NT2/D1 (cell line): ENCODE results near the gene RBBP9.

ENCODE experiments used
- DNase-seq: peaks from one replicate; pipeline ENCODE4 v3.0.0-alpha.2; 2011; ENCODE audit warnings: low read depth, low spot score
- H3K27me3 ChIP-seq: 2 replicates; pipeline ENCODE4 v1.6.0; 2011; ENCODE audit warnings: mild to moderate bottlenecking; ENCODE audit not compliant: insufficient read length, insufficient read depth
- H3K36me3 ChIP-seq: 2 replicates; pipeline ENCODE4 v1.6.1; 2011; ENCODE audit warnings: mild to moderate bottlenecking, low read length, mixed read lengths; ENCODE audit not compliant: insufficient read depth, insufficient read length
- H3K4me1 ChIP-seq: 2 replicates; pipeline ENCODE4 v1.5.1; 2011; ENCODE audit not compliant: insufficient read depth, insufficient read length
- H3K4me3 ChIP-seq: 2 replicates; pipeline ENCODE4 v1.5.1; 2011; ENCODE audit warnings: low read depth; ENCODE audit not compliant: insufficient read length
- H3K9ac ChIP-seq: 2 replicates; pipeline ENCODE4 v1.6.0; 2011; ENCODE audit warnings: low read depth; ENCODE audit not compliant: insufficient read length
- H3K9me3 ChIP-seq: 2 replicates; pipeline ENCODE4 v1.5.1; 2011; ENCODE audit warnings: mild to moderate bottlenecking, low read length; ENCODE audit not compliant: insufficient read depth
- SUZ12 ChIP-seq: IDR thresholded peaks from 2 replicates; pipeline ENCODE4 v1.6.1; 2011; ENCODE audit not compliant: insufficient read length, insufficient read depth; ENCODE audit errors: extremely low read depth
- YY1 ChIP-seq: IDR thresholded peaks from 2 replicates; pipeline ENCODE4 v1.6.1; 2011; ENCODE audit not compliant: insufficient read length, insufficient read depth
- ZNF274 ChIP-seq: IDR thresholded peaks from 2 replicates; pipeline ENCODE4 v1.6.1; 2011; ENCODE audit warnings: mild to moderate bottlenecking, low read depth, low read length

The RBBP9 gene

GRCh38 chr20:18465536-18466200, 31.4 kb downstream of the RBBP9 start:
- no peak for TF ChIP-seq SUZ12
- no peak for TF ChIP-seq ZNF274
- no peak for TF ChIP-seq YY1
- no peaks in the 10 kb centered on the region for H3K4me1 ChIP-seq
- no peak overlapping the region for H3K4me3 ChIP-seq
- no peaks in the 10 kb centered on the region for H3K9me3 ChIP-seq
- no peaks in the 10 kb centered on the region for H3K27me3 ChIP-seq
- H3K9ac ChIP-seq, result peak overlapping the region; percentile 64
- H3K36me3 ChIP-seq, result peaks cover 18% of the 10 kb centered on the region
- no peak for DNase-seq

GRCh38 chr20:18456600-18456999, 40.4 kb downstream of the RBBP9 start:
- H3K9ac ChIP-seq, result no peak overlapping the region
- no peak for DNase-seq
- H3K4me3 ChIP-seq, result no peak overlapping the region
- no peaks in the 10 kb centered on the region for H3K36me3 ChIP-seq
- no peak for TF ChIP-seq ZNF274
- no peak for TF ChIP-seq YY1
- no peak for TF ChIP-seq SUZ12
- no peaks in the 10 kb centered on the region for H3K4me1 ChIP-seq
- no peaks in the 10 kb centered on the region for H3K9me3 ChIP-seq
- no peaks in the 10 kb centered on the region for H3K27me3 ChIP-seq

GRCh38 chr20:18443886-18444285, 53.1 kb downstream of the RBBP9 start:
- TF ChIP-seq SUZ12 (no peak), YY1 (no peak)
- no peaks in the 10 kb centered on the region for H3K36me3 ChIP-seq
- DNase-seq, result no peak
- no peak overlapping the region for H3K9ac ChIP-seq
- no peak overlapping the region for H3K4me3 ChIP-seq
- no peaks in the 10 kb centered on the region for H3K27me3 ChIP-seq
- H3K9me3 ChIP-seq, result no peaks in the 10 kb centered on the region
- H3K4me1 ChIP-seq, result no peaks in the 10 kb centered on the region

GRCh38 chr20:18440403-18440802, 56.6 kb downstream of the RBBP9 start:
- DNase-seq, result no peak
- TF ChIP-seq YY1 (no peak), SUZ12 (no peak), ZNF274 (no peak)
- no peak overlapping the region for H3K4me3 ChIP-seq
- no peaks in the 10 kb centered on the region for H3K27me3 ChIP-seq
- no peaks in the 10 kb centered on the region for H3K36me3 ChIP-seq
- no peak overlapping the region for H3K9ac ChIP-seq
- H3K4me1 ChIP-seq, result no peaks in the 10 kb centered on the region
- H3K9me3 ChIP-seq, result no peaks in the 10 kb centered on the region

- no peaks in the 10 kb centered on the region for H3K36me3 ChIP-seq
- no peaks in the 10 kb centered on the region for H3K4me1 ChIP-seq
- H3K9ac ChIP-seq, result no peak overlapping the region
- no peak overlapping the region for H3K4me3 ChIP-seq
- TF ChIP-seq SUZ12 (no peak), ZNF274 (no peak), YY1 (no peak)
- H3K9me3 ChIP-seq, result no peaks in the 10 kb centered on the region
- DNase-seq, result no peak
- no peaks in the 10 kb centered on the region for H3K27me3 ChIP-seq
Measured at GRCh38 chr20:18436847-18437246, 60.2 kb downstream of the RBBP9 start.
